GM18498 (cell line): ENCODE measurements around the gene DDX28.
A peak's percentile ranks its signal among the peaks of the same experiment; 100 is the strongest.
"Not testable (repeated sequence)": the region's sequence is repeated elsewhere in the genome, so short reads cannot be mapped to it uniquely, and the experiment has no call there.

Experiments used
- ATAC-seq: cut with Tn5 transposase; IDR thresholded peaks from one replicate; pipeline ENCODE4 v1.9.1; 2021; ENCODE audit warnings: mild to moderate bottlenecking, moderate library complexity; ENCODE audit not compliant: unreplicated experiment

The DDX28 gene

DNA sequence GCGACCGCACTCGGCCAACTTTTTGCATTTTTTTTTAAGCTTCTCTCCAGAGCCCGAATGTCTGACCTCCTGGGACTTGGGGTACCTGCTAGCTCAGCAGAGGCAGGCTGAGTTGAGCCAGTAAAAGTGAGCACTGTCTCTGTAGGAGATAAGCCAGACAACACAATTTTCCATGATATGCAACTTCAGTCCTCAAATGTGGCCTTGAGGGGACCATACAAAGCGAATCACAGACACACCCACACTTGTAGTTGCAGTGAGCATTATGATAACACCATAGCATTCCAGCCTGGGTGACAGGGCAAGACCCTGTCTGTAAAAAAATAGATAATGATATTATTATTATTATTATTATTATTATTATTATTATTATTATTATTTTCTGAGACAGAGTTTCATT lies 26.4 kb downstream of the DDX28 start:
- no peak for ATAC-seq

GRCh38 chr16:67995423-67995822 lies 27.6 kb downstream of the DDX28 start:
- ATAC-seq, result no peak

DNA sequence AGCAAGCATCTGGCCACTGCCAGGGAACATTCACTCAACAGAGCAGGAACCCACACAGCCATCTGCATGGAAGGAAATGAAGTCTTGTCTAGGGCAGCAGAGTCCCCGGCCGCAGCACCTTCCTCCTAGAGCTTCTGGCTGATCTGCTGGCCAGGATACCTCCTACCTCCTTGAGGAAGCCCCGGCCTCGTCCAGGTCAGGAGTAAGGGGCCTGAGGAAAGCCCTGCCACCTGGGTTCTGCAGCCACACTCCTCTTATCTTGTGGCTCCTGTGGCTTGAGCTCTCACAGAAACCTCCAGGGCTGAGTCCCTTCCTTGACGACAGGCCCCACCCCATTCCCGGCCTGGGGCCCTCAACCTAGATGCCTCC lies 29.0 kb downstream of the DDX28 start:
- ATAC-seq, result not testable (repeated sequence)

- ATAC-seq, result peak; percentile 79
Measured at GRCh38 chr16:67993207-67994039, 29.6 kb downstream of the DDX28 start.

GRCh38 chr16:67992661-67993206 lies 30.3 kb downstream of the DDX28 start:
- no peak for ATAC-seq

DNA sequence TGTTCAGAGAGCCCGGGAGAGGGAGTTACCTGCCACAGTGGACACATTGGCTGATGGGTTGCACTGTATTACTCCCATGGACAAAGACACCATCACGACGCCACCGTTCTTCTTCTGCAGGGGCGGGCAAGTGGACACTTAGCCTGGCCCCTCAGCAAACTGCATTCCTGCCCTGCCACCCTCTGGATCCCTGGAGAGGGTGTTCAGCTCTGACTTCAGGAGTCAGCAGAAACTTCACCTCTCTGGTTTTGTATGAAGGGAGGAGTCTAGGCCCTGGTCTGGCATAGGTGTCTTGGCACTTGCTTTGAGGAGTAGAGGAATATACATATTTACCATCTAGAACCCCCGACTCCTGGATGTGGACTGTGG lies 33.0 kb downstream of the DDX28 start:
- ATAC-seq, result no peak

GRCh38 chr16:67989322-67990017 lies 33.6 kb downstream of the DDX28 start:
- no peak for ATAC-seq

- no peak for ATAC-seq
Measured at GRCh38 chr16:67988675-67989074, 34.4 kb downstream of the DDX28 start.

- ATAC-seq, result no peak
Measured at GRCh38 chr16:67987460-67988160, 35.4 kb downstream of the DDX28 start.

DNA sequence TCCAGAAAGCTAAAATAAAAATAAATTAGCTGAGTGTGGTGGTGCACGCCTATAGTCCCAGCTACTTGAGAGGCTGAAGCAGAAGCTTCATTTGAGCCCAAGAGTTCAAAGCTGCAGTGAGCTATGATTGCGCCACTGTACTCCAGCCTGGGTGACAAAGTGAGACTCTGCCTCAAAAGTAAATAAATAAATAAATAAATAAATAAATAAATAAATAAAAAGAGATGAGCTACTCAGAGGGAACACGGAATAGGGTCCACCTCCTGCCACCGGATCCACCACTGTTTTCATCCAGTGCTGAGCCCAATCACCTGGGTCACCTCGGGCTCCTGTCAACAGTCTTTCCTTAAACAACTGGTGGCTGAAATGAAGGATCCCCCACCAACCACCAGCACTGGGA lies 36.1 kb downstream of the DDX28 start:
- ATAC-seq, result no peak

DNA sequence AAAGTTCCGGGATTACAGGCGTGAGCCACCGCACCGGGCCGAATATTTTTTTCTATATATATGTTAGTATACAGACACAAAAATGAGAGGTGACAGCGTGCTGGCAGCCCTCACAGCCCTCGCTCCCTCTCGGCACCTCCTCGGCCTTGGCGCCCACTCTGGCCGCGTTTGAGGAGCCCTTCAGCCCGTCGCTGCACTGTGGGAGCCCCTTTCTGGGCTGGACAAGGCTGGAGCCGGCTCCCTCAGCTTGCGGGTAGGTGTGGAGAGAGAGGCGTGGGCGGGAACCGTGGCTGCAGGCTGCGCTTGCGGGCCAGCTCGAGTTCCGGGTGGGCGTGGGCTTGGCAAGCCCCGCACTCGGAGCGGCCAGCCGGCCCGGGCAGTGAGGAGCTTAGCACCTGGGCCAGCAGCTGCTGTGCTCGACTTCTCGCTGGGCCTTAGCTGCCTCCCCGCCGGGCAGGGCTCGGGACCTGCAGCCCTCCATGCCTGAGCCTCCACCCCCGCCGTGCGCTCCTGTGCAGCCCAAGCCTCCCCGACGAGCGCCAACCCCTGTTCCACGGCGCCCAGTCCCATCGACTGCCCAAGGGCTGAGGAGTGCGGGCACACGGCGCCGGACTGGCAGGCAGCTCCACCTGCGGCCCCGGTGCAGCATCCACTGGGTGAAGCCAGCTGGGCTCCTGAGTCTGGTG lies 40.9 kb downstream of the DDX28 start:
- ATAC-seq, result no peak

GRCh38 chr16:67979955-67980678 lies 42.9 kb downstream of the DDX28 start, which contains the start of gene DPEP3:
Gene DPEP3, minus strand, starts transcription at chr16:67980499. Its CDS starts 119 bp downstream, at chr16:67980380.
- no peak for ATAC-seq

DNA sequence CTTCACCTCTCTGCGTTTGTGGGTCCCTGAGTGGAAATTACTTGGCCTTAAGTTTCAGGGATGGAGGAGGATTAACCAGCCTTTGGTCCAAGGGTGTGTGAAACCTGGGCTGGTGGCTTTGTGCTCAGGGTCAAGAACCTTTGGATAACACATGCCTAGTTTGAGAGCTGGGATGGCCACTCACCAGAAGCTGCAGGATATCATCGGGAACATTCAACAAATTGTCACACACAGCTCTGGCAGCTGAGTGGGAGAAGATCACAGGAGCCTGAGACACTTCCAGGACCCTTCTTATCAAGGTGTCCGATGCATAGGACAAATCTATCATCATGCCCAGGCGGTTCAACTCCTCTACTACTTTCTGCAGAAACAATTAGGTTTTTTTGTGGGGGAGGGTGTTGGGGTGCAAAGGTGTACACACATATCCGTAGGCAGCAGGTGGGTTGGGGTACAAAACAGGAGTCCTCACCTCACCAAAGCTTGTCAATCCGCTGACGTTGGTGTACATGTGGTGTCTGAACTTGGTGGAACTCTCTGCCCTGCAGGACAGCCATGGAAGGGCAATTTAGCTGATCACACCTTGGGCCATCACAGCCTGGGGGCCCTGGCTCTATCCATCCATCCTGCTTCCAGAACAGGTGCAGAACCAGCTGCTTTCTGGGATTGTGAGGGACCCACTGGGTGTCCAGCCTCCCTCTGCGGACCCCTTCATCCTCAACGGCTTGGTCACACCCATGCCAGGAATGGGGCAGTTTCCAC lies 45.4 kb downstream of the DDX28 start:
- ATAC-seq, result no peak

- ATAC-seq, result no peak
Measured at GRCh38 chr16:67977005-67977404, 46.0 kb downstream of the DDX28 start.

DNA sequence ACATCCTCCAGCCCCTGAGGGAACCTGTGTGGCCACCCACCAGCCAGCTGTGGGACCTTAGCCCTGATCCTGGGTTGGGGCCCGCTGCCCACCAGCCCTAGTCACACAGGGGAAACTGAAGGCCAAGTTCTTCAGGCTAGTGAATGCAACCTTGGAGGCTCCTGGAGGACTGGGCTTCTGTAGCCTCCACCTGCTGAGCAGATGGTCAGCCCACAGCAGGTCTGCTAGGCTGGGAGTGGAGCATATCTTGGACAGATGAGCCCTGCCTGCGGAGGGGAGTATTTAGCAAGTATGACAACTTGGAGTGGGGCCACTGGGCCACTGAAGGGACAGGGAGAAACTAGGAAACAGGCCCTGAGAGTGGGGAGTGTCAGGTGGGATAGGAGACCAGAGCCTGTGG lies 46.8 kb downstream of the DDX28 start:
- no peak for ATAC-seq

GRCh38 chr16:67975321-67976105 lies 47.5 kb downstream of the DDX28 start:
- no peak for ATAC-seq

DNA sequence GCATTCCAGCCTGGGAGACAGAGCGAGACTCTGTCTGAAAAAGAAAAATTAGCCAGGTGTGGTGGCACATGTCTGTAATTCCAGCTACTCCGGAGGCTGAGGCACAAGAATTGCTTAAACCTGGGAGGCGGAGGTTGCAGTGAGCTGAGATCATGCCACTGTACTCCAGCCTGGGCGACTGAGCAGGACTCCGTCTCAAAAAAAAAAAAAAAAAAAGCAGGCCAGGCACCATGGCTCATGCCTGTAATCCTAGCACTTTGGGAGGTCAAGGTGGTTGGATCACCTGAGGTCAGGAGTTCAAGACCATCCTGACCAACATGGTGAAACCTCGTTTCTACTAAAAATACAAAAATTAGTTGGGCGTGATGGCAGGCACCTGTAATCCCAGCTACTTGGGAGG lies 50.7 kb downstream of the DDX28 start:
- not testable (repeated sequence) for ATAC-seq

DNA sequence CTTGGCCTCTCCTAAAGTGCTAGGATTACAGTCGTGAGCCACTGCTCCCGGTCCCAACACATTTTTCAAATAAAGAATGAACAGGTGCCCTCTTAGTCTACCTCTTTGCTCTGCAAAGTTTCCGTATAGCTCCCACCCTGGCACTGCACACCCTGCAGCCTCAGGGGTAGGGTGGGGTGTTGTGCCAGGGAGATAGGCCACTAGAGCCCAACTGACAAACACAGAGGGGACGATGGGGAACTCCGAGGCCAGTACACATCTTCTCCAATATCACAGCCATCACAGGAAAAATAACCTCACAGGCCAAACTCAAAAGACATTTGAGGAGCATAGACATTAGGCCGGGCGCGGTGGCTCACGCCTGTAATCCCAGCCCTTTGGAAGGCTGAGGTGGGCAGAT lies 51.9 kb downstream of the DDX28 start:
- ATAC-seq, result no peak
